Adrenal gland (tissue), 12 donors: Measurements from ENCODE around the gene LRRC8D. TPM values are rescaled to one million over a fixed set of nuclear protein-coding genes. Genes with fewer than 3 reads are reported as not detected.

Source experiments
- DNase-seq, 7 donors: peaks; one replicate each; pipeline ENCODE4 v3.0.0-alpha.2; 2019 to 2020
- H3K27ac ChIP-seq, 5 donors: fragments of 200-600 bp; sonication (generic) in 4 of 5; 1 replicate in 3 of 5; 2 replicates in 2 of 5; pipeline versions ENCODE4 v1.5.1 to v1.8.0; 2016 to 2020; ENCODE audit warnings: mild to moderate bottlenecking in 1 of 5
- H3K27me3 ChIP-seq: fragments of 200-600 bp; 2 replicates; pipeline ENCODE4 v1.8.0; 2021
- H3K36me3 ChIP-seq, 2 donors: fragments of 200-600 bp; replicated peaks in 1 of 2; 1 replicate in 1 of 2; 2 replicates in 1 of 2; pipeline versions ENCODE4 v1.5.1 to v1.8.0; 2018 to 2022
- H3K4me1 ChIP-seq, 2 donors: fragments of 200-600 bp; replicated peaks in 1 of 2; 1 replicate in 1 of 2; 2 replicates in 1 of 2; pipeline versions ENCODE4 v1.5.1 to v1.8.0; 2018 to 2021
- H3K4me3 ChIP-seq, 4 donors: fragments of 200-600 bp; sonication (generic) in 3 of 4; one replicate each; pipeline ENCODE4 v1.5.1; 2016 to 2018
- H3K9me3 ChIP-seq, 3 donors: fragments of 200-600 bp; sonication (generic) in 1 of 3; replicated peaks in 1 of 3; 1 replicate in 2 of 3; 2 replicates in 1 of 3; pipeline versions ENCODE4 v1.5.1 to v1.8.0; 2016 to 2021
- CTCF ChIP-seq, 6 experiments: fragments of 450-650 bp in 4 of 6; fragments of 200-600 bp in 2 of 6; sonication (generic) in 1 of 6; IDR thresholded peaks; 1 replicate in 5 of 6; 2 replicates in 1 of 6; pipeline versions ENCODE4 v1.5.1 to v1.8.0; 2016 to 2021; ENCODE audit warnings: antibody characterized with exemption in 6 of 6, mild to moderate bottlenecking in 2 of 6, moderate library complexity in 1 of 6
- POLR2A ChIP-seq, 2 donors: fragments of 450-650 bp; IDR thresholded peaks; one replicate each; pipeline ENCODE4 v1.6.1; 2017; ENCODE audit warnings: antibody characterized with exemption in 2 of 2, mild to moderate bottlenecking in 2 of 2, moderate library complexity in 1 of 2
- WGBS, 4 donors: extraction: QIAGEN DNeasy Blood & Tissue Kit in 2 of 4; methylation state at CpG; one replicate each; pipeline versions ENCODE4 v1.1.5 to v1.1.7; 2013 to 2017; 5-methylcytosine and 5-hydroxymethylcytosine counted together
- intact Hi-C, 2 donors: fragments of 100-400 bp; cut with DNase I; formaldehyde crosslinking; loops; one replicate each; pipeline versions ENCODE4 v1.14.1 to v1.15.0; 2022 to 2023
- polyA plus RNA-seq, 3 donors: library from polyadenylated mRNA; stranded (reverse); fragments of 200-250 nt in 2 of 3; fragments of 350-450 nt in 1 of 3; fragmentation: Illumina TruSeq in 1 of 3; extraction: RNeasy Lipid Tissue Mini Kit (QIAGEN cat#74804) in 1 of 3; gene quantifications; one replicate each; pipeline ENCODE4 v1.2.3, GENCODE V29; 2013 to 2014
- total RNA-seq, 9 donors: library from RNA; depleted of rRNA in 4 of 9; stranded (reverse); fragments of >200 nt in 4 of 9; fragments of 120-200 nt in 1 of 9; fragmentation: NEBNext Ultra II Directional in 1 of 9; extraction: Animal tissue kit (Norgen Biotek cat#: 25700) in 1 of 9; gene quantifications; one replicate each; pipeline versions ENCODE4 v1.1.0 to v1.2.4, GENCODE V29; 2013 to 2023
- donor health status: healthy with polysubstance abuse.
- donor health status: Bipolar disorder and iron deficiency.
- donor health status: DM: yes; HTN: yes; CAD: no.
- donor health status: DM: no; HTN: no; CAD: no.
- donor health status: DM: no; HTN: no; CAD: no.
- donor health status: DM: yes; HTN: yes; CAD: no.

Gene LRRC8D
- total and polyA plus RNA-seq, 12 donors = 13.9 to 79.8 (median 57.2) TPM

GRCh38 chr1:89866568-89866967 is 45.7 kb downstream of the LRRC8D start:
- Histone ChIP-seq H3K9me3 (no peaks in the 10 kb centered on the region), H3K27ac (peak overlapping the region; percentile 23 to 81 (median 71)), H3K27me3 (no peaks in the 10 kb centered on the region), H3K4me1 (peaks cover 18 to 23% of the 10 kb centered on the region in 2 donors), H3K4me3 (no peak overlapping the region), H3K36me3 (no peaks in the 10 kb centered on the region)
- no peak for DNase-seq
- TF ChIP-seq CTCF (IDR thresholded peaks at IDR 0.05) = no peak
- no peak for TF ChIP-seq POLR2A (IDR thresholded peaks at IDR 0.05)
- intact Hi-C loops = no loop called here
- WGBS, 4 donors = 90 to 95% (median 95%) methylated on average over 7 of the region's 7 CpGs

- no peak for DNase-seq
- no peak overlapping the region for H3K27ac ChIP-seq
- TF ChIP-seq POLR2A (IDR thresholded peaks at IDR 0.05) = no peak
- TF ChIP-seq CTCF (IDR thresholded peaks at IDR 0.05) = no peak
- H3K36me3 ChIP-seq = no peaks in the 10 kb centered on the region
- H3K4me3 ChIP-seq = no peak overlapping the region
- peaks cover 7 to 8% of the 10 kb centered on the region in 2 donors for H3K4me1 ChIP-seq
- no peaks in the 10 kb centered on the region for H3K27me3 ChIP-seq
- WGBS, 4 donors = 90 to 95% (median 95%) methylated on average over 3 of the region's 3 CpGs
- intact Hi-C loops = no loop called here
- no peaks in the 10 kb centered on the region for H3K9me3 ChIP-seq
These were observed 50.2 kb downstream of the LRRC8D start for GRCh38 chr1:89870998-89871397.

- H3K27me3 ChIP-seq = no peaks in the 10 kb centered on the region
- H3K27ac ChIP-seq = peak overlapping the region in 1 of 5 donors; percentile 13
- TF ChIP-seq CTCF (IDR thresholded peaks at IDR 0.05) = no peak
- no peak for TF ChIP-seq POLR2A (IDR thresholded peaks at IDR 0.05)
- no peak for DNase-seq
- no peaks in the 10 kb centered on the region for H3K9me3 ChIP-seq
- 82 to 90% (median 85%) methylated on average over 9 of the region's 9 CpGs for WGBS, 4 donors
- H3K4me1 ChIP-seq = no peaks in the 10 kb centered on the region
- H3K36me3 ChIP-seq = no peaks in the 10 kb centered on the region
- H3K4me3 ChIP-seq = no peak overlapping the region
- intact Hi-C loops = no loop called here
These were observed 51.1 kb downstream of the LRRC8D start for GRCh38 chr1:89871768-89872473.

- intact Hi-C loops = no loop called here
- DNase-seq = no peak
- TF ChIP-seq CTCF (IDR thresholded peaks at IDR 0.05) = no peak
- TF ChIP-seq POLR2A (IDR thresholded peaks at IDR 0.05) = no peak
- no peaks in the 10 kb centered on the region for H3K9me3 ChIP-seq
- H3K36me3 ChIP-seq = no peaks in the 10 kb centered on the region
- no peaks in the 10 kb centered on the region for H3K27me3 ChIP-seq
- no peak overlapping the region for H3K4me3 ChIP-seq
- 36 to 93% (median 58%) methylated on average over 1 of the region's 1 CpG for WGBS, 4 donors
- H3K27ac ChIP-seq = peak overlapping the region in 1 of 5 donors; percentile 13
- no peaks in the 10 kb centered on the region for H3K4me1 ChIP-seq
These were observed 51.7 kb downstream of the LRRC8D start for GRCh38 chr1:89872567-89872966.
